ENCODE data around the gene COL10A1.

COL10A1 gene

GRCh38 chr6:116083052-116083451 is 42.9 kb downstream of the COL10A1 start:
- no peak for DNase-seq (ENCODE audit: low spot score)

- DNase-seq (ENCODE audit: low spot score): no peak
Observed at GRCh38 chr6:116078945-116079344, 47.0 kb downstream of the COL10A1 start.

GRCh38 chr6:116078522-116078921 is 47.4 kb downstream of the COL10A1 start:
- DNase-seq (ENCODE audit: low spot score): no peak

- no peak for DNase-seq (ENCODE audit: low spot score)
Observed at GRCh38 chr6:116074732-116075390, 51.1 kb downstream of the COL10A1 start.

GRCh38 chr6:116073765-116074440 is 52.0 kb downstream of the COL10A1 start:
- DNase-seq (ENCODE audit: low spot score): peak; percentile 50

- peak; percentile 21 for DNase-seq (ENCODE audit: low spot score)
Observed at GRCh38 chr6:116072368-116072767, 53.6 kb downstream of the COL10A1 start.

GRCh38 chr6:116070616-116071389 is 55.1 kb downstream of the COL10A1 start:
- DNase-seq (ENCODE audit: low spot score): peak; percentile 28

- no peak for DNase-seq (ENCODE audit: low spot score)
Observed at GRCh38 chr6:116070101-116070500, 55.8 kb downstream of the COL10A1 start.
